CD4-positive, alpha-beta memory T cell (primary cell): ENCODE data around the gene IFIH1. TPM values are rescaled to one million over a fixed set of nuclear protein-coding genes. Genes with fewer than 3 reads are reported as not detected.

Experiments used
- CTCF ChIA-PET: fragments of 350-600 bp; sonication (Branson Sonifier 250); formaldehyde crosslinking; loops from one replicate; lab custom pipeline; 2021; ENCODE audit warnings: inconsistent platforms; ENCODE audit not compliant: partially characterized antibody; lab: Charles Lee
- POLR2A ChIA-PET: fragments of 350-600 bp; sonication (Branson Sonifier 250); formaldehyde crosslinking; loops from one replicate; lab custom pipeline; 2021; ENCODE audit not compliant: partially characterized antibody; lab: Charles Lee
- DNase-seq, 5 donors: peaks; one replicate each; pipeline versions ENCODE4 v3.0.0 to v3.0.0-alpha.2; 2020 to 2022; ENCODE audit warnings: mixed read lengths in 1 of 5
- H3K27ac ChIP-seq: one replicate; pipeline ENCODE4 v1.7.0; 2013; ENCODE audit warnings: low read depth, low read length
- H3K27me3 ChIP-seq: 2 replicates; pipeline ENCODE4 v1.7.0; 2013; ENCODE audit warnings: mild to moderate bottlenecking, low read length, moderate library complexity; ENCODE audit not compliant: insufficient read depth
- H3K36me3 ChIP-seq: 2 replicates; pipeline ENCODE4 v1.7.0; 2013; ENCODE audit warnings: mild to moderate bottlenecking, low read length, moderate library complexity; ENCODE audit not compliant: insufficient read depth
- H3K4me1 ChIP-seq: 2 replicates; pipeline ENCODE4 v1.7.0; 2013; ENCODE audit warnings: mild to moderate bottlenecking, low read length, moderate library complexity; ENCODE audit not compliant: insufficient read depth
- H3K4me3 ChIP-seq, 2 donors: one replicate each; pipeline ENCODE4 v1.7.0; 2013; ENCODE audit warnings: low read length in 2 of 2, mild to moderate bottlenecking in 1 of 2
- H3K9me3 ChIP-seq, 2 donors: one replicate each; pipeline ENCODE4 v1.7.0; 2013; ENCODE audit warnings: low read length in 2 of 2, control low read depth in 1 of 2; ENCODE audit not compliant: control insufficient read depth in 1 of 2
- H3K27ac Mint-ChIP-seq, 7 donors: one replicate each; pipeline ENCODE4 v1.8.0; 2020 to 2021; ENCODE audit warnings: mixed read lengths in 7 of 7, mild to moderate bottlenecking in 6 of 7, inconsistent platforms in 3 of 7, moderate library complexity in 3 of 7
- H3K27me3 Mint-ChIP-seq, 2 donors: one replicate each; pipeline ENCODE4 v1.8.0; 2020 to 2021; ENCODE audit warnings: mixed read lengths in 2 of 2
- H3K36me3 Mint-ChIP-seq, 2 donors: one replicate each; pipeline ENCODE4 v1.8.0; 2020 to 2021; ENCODE audit warnings: mixed read lengths in 2 of 2, inconsistent platforms in 1 of 2, mild to moderate bottlenecking in 1 of 2
- H3K4me1 Mint-ChIP-seq, 4 donors: one replicate each; pipeline ENCODE4 v1.8.0; 2020 to 2021; ENCODE audit warnings: mixed read lengths in 4 of 4, mild to moderate bottlenecking in 1 of 4
- H3K4me3 Mint-ChIP-seq, 8 donors: one replicate each; pipeline ENCODE4 v1.8.0; 2020 to 2021; ENCODE audit warnings: mixed read lengths in 8 of 8, mild to moderate bottlenecking in 7 of 8, moderate library complexity in 6 of 8, inconsistent platforms in 3 of 8
- H3K9me3 Mint-ChIP-seq, 8 donors: one replicate each; pipeline ENCODE4 v1.8.0; 2020 to 2021; ENCODE audit warnings: mixed read lengths in 8 of 8, mild to moderate bottlenecking in 5 of 8, inconsistent platforms in 3 of 8, moderate library complexity in 1 of 8
- intact Hi-C: fragments of 100-400 bp; cut with micrococcal nuclease; formaldehyde crosslinking; loops from one replicate; pipeline ENCODE4 v1.15.1; 2023
- polyA plus RNA-seq, 2 donors: library from polyadenylated mRNA; unstranded; fragments of 300-500 nt; fragmentation: Illumina TruSeq; gene quantifications; one replicate each; pipeline ENCODE4 v1.2.3, GENCODE V29; 2021
- total RNA-seq, 2 experiments: library from RNA; stranded (reverse); gene quantifications; one replicate each; pipeline ENCODE4 v1.2.3, GENCODE V29; 2021

The IFIH1 gene
- total and polyA plus RNA-seq, 4 experiments from 2014 or later = 13.1 to 31.2 (median 27.1) TPM

DNA sequence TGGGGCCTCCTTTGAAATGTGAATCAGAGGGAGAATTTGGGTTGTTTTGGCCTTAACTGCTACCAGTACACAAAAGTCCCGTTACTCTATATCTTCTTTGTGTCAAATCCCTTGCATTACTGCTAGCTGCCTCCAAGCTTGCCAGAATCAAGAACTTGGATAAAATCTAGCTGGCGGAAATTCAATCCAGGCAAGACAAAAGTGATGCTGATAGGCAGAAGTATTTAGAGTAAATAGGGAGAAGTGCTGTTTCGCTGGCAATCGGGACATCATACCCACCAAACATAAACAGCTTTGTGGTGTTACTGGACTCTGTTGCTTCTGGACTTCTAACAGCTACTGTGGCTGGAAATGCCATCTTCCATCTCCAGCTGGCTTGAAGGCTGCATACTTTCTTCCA lies 2.5 kb downstream of the IFIH1 start:
- Histone ChIP-seq H3K4me1 (peaks cover 73% of the 10 kb centered on the region), H3K36me3 (no peaks in the 10 kb centered on the region), H3K9me3 (no peaks in the 10 kb centered on the region), H3K4me3 (peak overlapping the region in 1 of 2 donors; percentile 17), H3K27me3 (no peaks in the 10 kb centered on the region), H3K27ac (no peak overlapping the region)
- Mint-ChIP-seq H3K27ac (peak overlapping the region in 6 of 7 donors; percentile 16 to 98 (median 82)), H3K4me3 (peak overlapping the region; percentile 77 to 100 (median 98)), H3K4me1 (peaks cover 53 to 79% (median 66%) of the 10 kb centered on the region in 4 donors), H3K9me3 (no peaks in the 10 kb centered on the region), H3K36me3 (peaks cover 11 to 19% of the 10 kb centered on the region in 2 donors), H3K27me3 (no peaks in the 10 kb centered on the region)
- DNase-seq = no peak
- ChIA-PET CTCF (interaction anchor here (0.7 to 10.2 kb wide), 5 partner anchors 9 to 95 kb away, joined by 3 to 141 read pairs (median 5); no protein-coding TSS in a partner anchor), POLR2A (no interaction called here)
- intact Hi-C loops = loop anchor here (5.0 to 10.0 kb wide), 3 partner anchors 321 to 1009 kb away; partner anchors contain the start of gene PSMD14

DNA sequence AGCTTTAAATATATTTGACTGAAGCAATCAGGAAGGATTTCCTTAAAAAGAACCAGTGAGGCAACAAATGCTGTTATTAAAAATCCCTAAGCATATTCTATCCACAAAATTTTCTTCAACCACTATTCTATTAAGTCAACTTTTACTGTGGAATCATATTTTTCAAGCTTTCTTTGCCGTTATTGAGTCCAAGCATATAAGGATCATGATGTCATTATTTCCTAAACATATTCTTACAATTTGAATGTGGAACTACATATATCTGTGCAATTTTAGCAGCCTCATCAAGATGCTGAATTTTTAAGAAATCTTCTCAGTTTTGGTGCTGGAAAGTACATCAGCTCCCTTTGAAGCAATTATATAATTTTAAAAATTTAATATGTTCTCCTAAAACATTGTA lies 5.6 kb downstream of the IFIH1 start:
- no peak for DNase-seq
- Histone ChIP-seq H3K36me3 (no peaks in the 10 kb centered on the region), H3K27ac (no peak overlapping the region), H3K4me1 (peaks cover 60% of the 10 kb centered on the region), H3K4me3 (no peak overlapping the region), H3K9me3 (no peaks in the 10 kb centered on the region), H3K27me3 (no peaks in the 10 kb centered on the region)
- no peaks in the 10 kb centered on the region for H3K27me3 Mint-ChIP-seq
- ChIA-PET POLR2A (interaction anchor here (0.7 kb wide), 1 partner anchor 10 kb away, joined by 3 read pairs; no protein-coding TSS in a partner anchor), CTCF (interaction anchor here (1.0 to 10.2 kb wide), 3 partner anchors 13 to 91 kb away, joined by 3 to 141 read pairs (median 4); no protein-coding TSS in a partner anchor)
- no peak overlapping the region for H3K4me3 Mint-ChIP-seq
- peaks cover 0 to 2% (median 0%) of the 10 kb centered on the region in 8 donors for H3K9me3 Mint-ChIP-seq
- H3K4me1 Mint-ChIP-seq = peaks cover 48 to 76% (median 61%) of the 10 kb centered on the region in 4 donors
- peak overlapping the region in 4 of 7 donors; percentile 10 to 68 (median 54) for H3K27ac Mint-ChIP-seq
- peaks cover 24 to 34% of the 10 kb centered on the region in 2 donors for H3K36me3 Mint-ChIP-seq
- intact Hi-C loops = loop anchor here (10.0 kb wide), 2 partner anchors 318 to 358 kb away; no protein-coding TSS in a partner anchor

DNA sequence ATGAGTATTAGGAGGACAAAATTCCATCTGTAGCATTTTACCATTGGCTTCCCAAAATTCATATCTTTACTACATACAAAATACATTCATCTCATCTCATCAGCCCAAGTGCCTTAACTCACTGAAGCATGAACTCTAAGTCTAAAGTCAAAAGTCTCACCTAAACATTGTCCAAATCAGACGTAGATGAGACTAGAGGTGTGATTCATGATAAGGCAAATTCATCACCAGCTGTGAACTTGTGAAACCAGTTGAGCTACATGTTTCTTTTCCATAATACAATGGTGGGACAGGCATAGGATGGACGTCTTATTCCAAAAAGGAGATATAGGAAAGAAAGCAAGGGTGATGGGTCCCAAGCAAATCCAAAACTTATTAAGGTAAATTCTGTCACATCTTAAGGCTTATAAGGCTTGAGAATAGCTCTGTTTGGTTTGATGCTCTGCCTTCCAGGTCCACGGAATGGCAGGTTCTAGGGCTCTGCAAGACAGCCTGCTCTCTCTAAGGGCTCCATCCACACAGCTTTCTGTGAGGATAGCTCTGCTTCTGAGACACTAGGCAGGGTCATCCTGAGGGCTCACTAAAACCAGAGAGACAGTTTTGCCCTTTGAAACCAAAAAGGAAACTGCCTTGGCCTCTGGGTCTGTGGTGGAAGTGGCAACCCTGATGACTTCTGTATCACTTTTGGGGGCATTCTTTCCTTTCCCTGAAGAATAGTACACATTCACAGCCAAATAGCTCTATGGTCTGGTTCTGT lies 9.6 kb downstream of the IFIH1 start:
- peak overlapping the region in 5 of 7 donors; percentile 3 to 59 (median 48) for H3K27ac Mint-ChIP-seq
- ChIA-PET POLR2A (interaction anchor here (1.2 kb wide), 1 partner anchor 9 kb away, joined by 3 read pairs; the partner anchor contains the start of gene IFIH1), CTCF (interaction anchor here (10.2 kb wide), 1 partner anchor 9 kb away, joined by 141 read pairs; no protein-coding TSS in a partner anchor)
- Histone ChIP-seq H3K36me3 (no peaks in the 10 kb centered on the region), H3K9me3 (no peaks in the 10 kb centered on the region), H3K27me3 (no peaks in the 10 kb centered on the region), H3K27ac (no peak overlapping the region), H3K4me1 (peaks cover 26% of the 10 kb centered on the region), H3K4me3 (no peak overlapping the region)
- no peak for DNase-seq
- intact Hi-C loops = no loop called here
- no peaks in the 10 kb centered on the region for H3K27me3 Mint-ChIP-seq
- H3K9me3 Mint-ChIP-seq = peaks cover 0 to 2% (median 0%) of the 10 kb centered on the region in 8 donors
- peaks cover 26 to 46% (median 35%) of the 10 kb centered on the region in 4 donors for H3K4me1 Mint-ChIP-seq
- no peak overlapping the region for H3K4me3 Mint-ChIP-seq
- peaks cover 18 to 45% of the 10 kb centered on the region in 2 donors for H3K36me3 Mint-ChIP-seq

DNA sequence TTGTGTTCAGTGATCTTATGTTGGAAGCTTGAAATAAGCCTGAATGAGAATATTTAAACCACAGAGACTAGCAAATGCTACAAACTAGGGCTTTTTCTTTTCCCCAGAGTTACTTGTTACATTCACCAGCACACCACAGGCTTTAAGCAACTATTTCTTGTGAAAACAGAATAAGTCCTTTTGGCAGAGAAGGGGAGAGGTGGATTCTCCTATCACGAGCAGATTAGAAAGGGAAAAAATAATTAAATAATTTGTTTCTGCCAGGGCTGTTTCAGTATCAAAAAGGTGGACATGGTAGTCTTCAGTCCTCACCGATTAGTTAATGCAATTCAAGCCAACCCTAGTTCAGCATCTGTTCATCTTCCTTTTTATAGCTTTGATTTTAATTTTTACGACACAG lies 12.6 kb downstream of the IFIH1 start:
- DNase-seq = no peak
- Histone ChIP-seq H3K27me3 (no peaks in the 10 kb centered on the region), H3K36me3 (no peaks in the 10 kb centered on the region), H3K27ac (no peak overlapping the region), H3K4me1 (peaks cover 5% of the 10 kb centered on the region), H3K9me3 (no peaks in the 10 kb centered on the region), H3K4me3 (no peak overlapping the region)
- Mint-ChIP-seq H3K27me3 (no peaks in the 10 kb centered on the region), H3K4me3 (no peak overlapping the region), H3K4me1 (peaks cover 11 to 20% (median 18%) of the 10 kb centered on the region in 4 donors), H3K36me3 (peaks cover 16 to 46% of the 10 kb centered on the region in 2 donors), H3K9me3 (peaks cover 0 to 2% (median 0%) of the 10 kb centered on the region in 8 donors), H3K27ac (peak overlapping the region in 1 of 7 donors; percentile 38)
- intact Hi-C loops = no loop called here
- POLR2A ChIA-PET = no interaction called here
- CTCF ChIA-PET = no interaction called here

- ChIA-PET POLR2A (interaction anchor here (1.0 kb wide), 1 partner anchor 17 kb away, joined by 3 read pairs; the partner anchor contains the start of gene IFIH1), CTCF (interaction anchor here (0.8 to 10.0 kb wide), 10 partner anchors 10 to 81 kb away, joined by 3 to 141 read pairs (median 8); partner anchors contain the start of gene IFIH1)
- Mint-ChIP-seq H3K27ac (peak overlapping the region in 2 of 7 donors; percentile 50 to 53), H3K4me3 (no peak overlapping the region), H3K4me1 (peaks cover 0 to 3% (median 2%) of the 10 kb centered on the region in 4 donors), H3K36me3 (peaks cover 3 to 16% of the 10 kb centered on the region in 2 donors), H3K27me3 (no peaks in the 10 kb centered on the region), H3K9me3 (no peaks in the 10 kb centered on the region)
- Histone ChIP-seq H3K4me3 (no peak overlapping the region), H3K36me3 (peaks cover 9% of the 10 kb centered on the region), H3K27ac (no peak overlapping the region), H3K27me3 (no peaks in the 10 kb centered on the region), H3K9me3 (no peaks in the 10 kb centered on the region), H3K4me1 (peaks cover 6% of the 10 kb centered on the region)
- intact Hi-C loops = loop anchor here (1.0 kb wide), 2 partner anchors 16 to 716 kb away; partner anchors contain the start of gene IFIH1
- DNase-seq = no peak
Measured at GRCh38 chr2:162301877-162302276, 16.6 kb downstream of the IFIH1 start.

- Mint-ChIP-seq H3K27ac (no peak overlapping the region), H3K9me3 (no peaks in the 10 kb centered on the region), H3K27me3 (no peaks in the 10 kb centered on the region), H3K4me3 (no peak overlapping the region), H3K4me1 (peaks cover 0 to 3% (median 2%) of the 10 kb centered on the region in 4 donors), H3K36me3 (peaks cover 3 to 13% of the 10 kb centered on the region in 2 donors)
- Histone ChIP-seq H3K4me1 (peaks cover 6% of the 10 kb centered on the region), H3K4me3 (no peak overlapping the region), H3K36me3 (peaks cover 9% of the 10 kb centered on the region), H3K27ac (no peak overlapping the region), H3K9me3 (no peaks in the 10 kb centered on the region), H3K27me3 (no peaks in the 10 kb centered on the region)
- ChIA-PET CTCF (interaction anchor here (0.8 to 10.0 kb wide), 11 partner anchors 9 to 153 kb away, joined by 3 to 141 read pairs (median 7); partner anchors contain the start of gene IFIH1), POLR2A (interaction anchor here (1.0 kb wide), 1 partner anchor 18 kb away, joined by 3 read pairs; the partner anchor contains the start of gene IFIH1)
- intact Hi-C loops = loop anchor here (1.0 kb wide), 2 partner anchors 17 to 715 kb away; partner anchors contain the start of gene IFIH1
- peak; percentile 44 to 61 (median 53) for DNase-seq
Measured at GRCh38 chr2:162301151-162301804, 17.2 kb downstream of the IFIH1 start.
